Stimulated activated CD8-positive, alpha-beta memory T cell treated with anti-CD3 and anti-CD28 coated beads, Interleukin-12 subunit alpha, Interleukin-12 subunit beta, amount 100 ng/mL, for 24 hours (primary cell): ENCODE data around the gene ZNF384.
"Not testable (repeated sequence)": the region's sequence is repeated elsewhere in the genome, so short reads cannot be mapped to it uniquely, and the experiment has no call there.

Source experiments
- DNase-seq: peaks from one replicate; pipeline ENCODE4 v3.0.0-alpha.2; 2020; ENCODE audit errors: extremely low read depth

ZNF384 gene

DNA sequence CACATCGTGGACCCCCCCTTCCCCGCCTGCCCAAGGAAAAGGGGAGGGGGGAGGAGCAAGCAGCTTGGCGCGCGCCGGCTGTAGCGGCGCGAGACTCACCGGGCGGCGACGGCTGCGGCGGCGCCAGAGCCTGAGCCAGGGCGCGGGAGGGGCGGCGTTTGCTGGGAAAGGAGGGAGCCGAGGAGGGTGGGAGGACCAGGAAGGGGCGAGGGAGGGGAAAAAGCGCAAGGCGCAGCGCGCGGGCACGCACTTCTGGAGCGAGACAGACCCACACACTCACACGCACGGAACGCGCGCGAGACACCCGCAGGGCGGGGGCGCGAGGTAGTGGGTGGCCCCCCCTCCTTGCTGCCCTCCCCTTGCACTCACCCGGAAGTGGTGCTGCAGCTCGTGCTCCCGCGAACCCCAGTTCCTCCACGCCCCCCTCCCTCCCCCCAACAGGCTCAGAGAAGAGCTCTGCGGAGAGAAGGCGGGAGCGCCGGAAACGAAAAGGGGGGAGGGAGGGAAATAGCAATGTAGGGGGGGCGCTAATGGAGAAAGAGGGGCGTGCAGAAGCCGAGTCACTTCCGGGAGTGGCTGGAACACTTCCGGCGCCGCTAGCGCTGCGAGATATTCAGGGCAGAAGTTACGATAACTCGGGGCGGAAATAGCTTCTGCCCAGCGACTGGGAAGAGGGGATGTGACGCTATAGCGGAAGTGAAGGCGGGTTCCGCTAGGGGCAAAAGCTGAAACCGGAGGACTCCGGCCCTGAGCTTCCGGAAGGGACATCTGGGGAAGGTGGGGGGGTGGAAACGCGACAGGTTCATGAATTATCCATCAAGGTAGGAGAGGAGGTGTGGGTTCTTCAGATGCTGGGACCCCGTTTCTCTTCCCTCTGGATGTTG, at the start of gene ZNF384:
Gene ZNF384 (minus strand): TSS at position 377 of the 884 bp plus-strand sequence. CDS start 9,855 bp downstream, outside the sequence.
- DNase-seq, result peak; percentile 88

DNA sequence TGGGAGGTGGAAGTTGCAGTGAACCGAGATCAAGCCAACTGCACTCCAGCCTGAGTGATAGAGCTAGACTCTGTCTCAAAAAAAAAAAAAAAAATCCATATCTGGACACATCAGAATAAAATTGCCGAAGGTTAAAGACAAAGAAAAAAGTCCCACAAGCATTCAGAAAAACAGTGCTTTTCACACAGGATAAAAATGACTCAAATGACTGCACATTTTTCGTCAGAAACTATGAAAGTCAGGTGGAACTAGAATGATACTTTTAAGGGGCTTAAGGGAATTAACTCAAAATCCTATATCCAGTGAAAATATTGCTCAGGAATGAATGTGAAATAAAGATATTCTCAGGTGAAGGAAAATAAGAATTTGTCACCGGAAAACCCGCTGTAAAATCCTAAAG, 47.6 kb upstream of the ZNF384 start:
- DNase-seq, result no peak

DNA sequence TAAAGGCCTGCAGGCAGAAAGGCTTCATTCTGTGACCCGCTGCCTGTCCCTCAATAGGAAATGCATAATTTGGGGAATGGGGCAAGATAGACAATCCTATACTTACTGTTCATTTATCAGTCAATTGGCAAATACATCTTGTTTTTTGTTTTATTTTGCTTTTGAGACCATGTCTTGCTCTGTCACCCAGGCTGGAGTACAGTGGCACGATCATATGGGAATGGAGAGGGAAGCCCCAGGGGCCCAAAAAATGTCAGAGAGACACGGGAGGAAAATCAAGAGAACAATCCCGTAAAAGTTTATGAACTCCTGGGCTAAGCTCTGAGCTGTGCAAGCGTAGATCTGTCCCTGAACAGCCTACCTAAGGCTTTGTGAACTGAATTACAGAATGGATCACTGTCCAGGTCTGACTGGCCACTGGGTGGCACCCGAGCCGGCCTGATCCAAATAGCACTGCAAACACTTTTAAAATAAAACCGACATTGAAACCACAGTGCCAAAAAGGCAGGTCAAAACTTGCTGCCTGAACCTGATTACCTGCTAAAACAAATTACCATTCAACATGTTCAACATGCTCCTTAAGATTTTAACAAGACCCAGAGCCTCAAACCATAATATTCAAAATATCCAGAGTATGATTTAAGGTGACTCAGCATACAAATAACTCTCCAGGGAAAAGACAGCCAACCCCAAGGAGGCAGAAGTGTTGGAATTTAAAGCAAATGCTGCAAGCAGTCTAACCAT, 46.4 kb upstream of the ZNF384 start:
- no peak for DNase-seq

DNA sequence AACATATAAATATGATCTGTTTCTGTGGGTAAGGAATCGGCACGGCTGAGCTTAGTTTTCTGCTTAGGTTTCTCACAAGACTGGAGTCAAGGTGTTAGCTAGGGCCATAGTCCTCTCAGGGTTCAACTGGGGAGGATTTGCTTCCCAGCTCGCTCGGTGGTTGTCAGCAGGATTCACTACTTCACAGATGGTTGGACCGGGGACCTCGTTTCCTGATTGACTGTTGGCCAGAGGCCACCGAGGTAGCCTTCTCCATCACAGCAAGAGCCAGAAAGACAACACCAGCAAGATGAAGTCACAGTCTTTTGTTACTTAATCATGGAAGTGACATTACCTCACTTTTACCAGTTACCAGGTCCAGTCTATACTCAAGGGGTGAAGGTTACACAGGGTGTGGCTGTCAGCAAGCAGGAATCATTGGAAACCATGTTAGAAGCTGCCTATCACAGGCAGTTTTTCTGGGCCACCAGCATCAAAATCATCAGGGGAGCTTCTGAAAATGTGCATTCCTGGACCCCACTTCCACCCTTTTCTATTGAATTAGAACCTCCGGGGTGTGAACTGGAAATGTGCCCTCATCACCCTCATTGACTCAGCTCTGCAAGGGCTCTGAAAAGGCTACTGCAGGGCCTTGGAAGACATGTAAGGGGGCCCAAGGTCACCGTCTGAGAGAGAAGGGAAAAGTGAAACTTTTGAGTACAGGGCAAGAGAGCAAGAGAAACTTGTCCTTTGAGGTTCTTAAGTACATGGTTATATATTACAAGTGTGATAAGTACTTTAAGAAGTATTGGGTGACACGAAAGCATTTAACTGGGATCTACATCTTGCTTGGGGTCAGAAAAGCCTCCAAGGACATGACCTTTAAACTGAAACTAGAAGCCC, 45.6 kb upstream of the ZNF384 start:
- DNase-seq, result no peak

DNA sequence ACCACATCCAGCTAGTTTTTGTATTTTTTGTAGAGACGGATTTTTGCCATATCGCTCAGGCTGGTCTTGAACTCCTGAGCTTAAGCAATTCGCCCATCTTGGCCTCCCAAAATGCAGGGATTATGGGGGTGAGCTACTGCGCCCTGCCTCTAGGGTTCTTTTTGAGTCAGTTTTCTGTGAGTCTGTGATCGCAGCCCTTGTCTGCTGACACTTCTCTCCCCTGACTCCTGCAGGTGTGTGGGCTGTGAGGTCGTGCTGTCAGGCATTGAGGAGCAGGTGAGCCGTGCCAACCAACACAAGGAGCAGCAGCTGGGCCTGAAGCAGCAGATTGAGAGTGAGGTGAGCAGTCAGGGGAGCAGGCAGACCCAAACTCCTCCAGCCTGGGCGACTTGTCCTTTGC, 41.0 kb upstream of the ZNF384 start:
- no peak for DNase-seq

DNA sequence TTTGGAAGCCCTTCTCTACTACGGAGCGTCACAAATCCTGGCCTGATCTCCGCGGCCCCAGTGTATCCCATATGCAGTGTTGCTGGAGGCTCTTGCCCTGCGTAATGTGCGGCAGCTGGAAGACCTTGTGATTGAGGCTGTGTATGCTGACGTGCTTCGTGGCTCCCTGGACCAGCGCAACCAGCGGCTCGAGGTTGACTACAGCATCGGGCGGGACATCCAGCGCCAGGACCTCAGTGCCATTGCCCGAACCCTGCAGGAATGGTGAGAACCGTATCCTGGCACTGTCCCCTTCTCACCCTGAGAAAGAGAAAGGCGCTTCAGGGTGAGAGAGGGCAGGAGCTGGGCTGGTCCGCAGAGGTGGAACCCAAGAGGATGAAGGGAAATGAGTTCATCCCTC, 40.0 kb upstream of the ZNF384 start:
- DNase-seq, result no peak

DNA sequence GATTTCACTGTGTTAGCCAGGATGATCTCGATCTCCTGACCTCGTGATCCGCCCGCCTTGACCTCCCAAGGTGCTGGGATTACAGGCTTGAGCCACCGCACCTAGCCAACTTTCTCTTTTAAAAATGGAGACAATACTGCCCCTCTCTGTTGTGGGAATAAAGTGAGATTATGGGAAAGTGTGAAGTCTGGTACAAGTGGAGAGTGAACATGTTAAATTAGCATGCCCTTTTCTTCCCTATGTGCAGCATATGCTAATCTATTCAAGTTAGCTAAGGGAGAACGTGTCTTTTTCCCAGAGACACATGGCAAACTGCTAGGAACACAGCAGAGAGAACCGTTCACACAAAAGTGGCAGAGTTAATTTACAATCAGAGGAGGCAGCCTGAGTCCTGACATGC, 36.2 kb upstream of the ZNF384 start:
- DNase-seq, result no peak

DNA sequence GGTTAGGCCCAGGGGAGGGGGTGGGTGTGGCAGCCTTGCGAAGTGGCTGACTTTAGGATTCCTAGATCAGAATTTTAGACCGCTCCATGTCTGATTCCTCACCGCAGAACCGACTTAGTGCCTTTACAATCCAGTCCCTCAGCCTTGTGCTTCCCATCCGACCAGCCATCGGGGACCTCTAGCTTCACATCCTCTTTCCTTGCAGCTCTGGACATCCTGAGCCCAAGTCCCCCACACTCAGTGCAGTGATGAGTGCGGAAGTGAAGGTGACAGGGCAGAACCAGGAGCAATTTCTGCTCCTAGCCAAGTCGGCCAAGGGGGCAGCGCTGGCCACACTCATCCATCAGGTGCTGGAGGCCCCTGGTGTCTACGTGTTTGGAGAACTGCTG, 35.2 kb upstream of the ZNF384 start:
- no peak for DNase-seq

DNA sequence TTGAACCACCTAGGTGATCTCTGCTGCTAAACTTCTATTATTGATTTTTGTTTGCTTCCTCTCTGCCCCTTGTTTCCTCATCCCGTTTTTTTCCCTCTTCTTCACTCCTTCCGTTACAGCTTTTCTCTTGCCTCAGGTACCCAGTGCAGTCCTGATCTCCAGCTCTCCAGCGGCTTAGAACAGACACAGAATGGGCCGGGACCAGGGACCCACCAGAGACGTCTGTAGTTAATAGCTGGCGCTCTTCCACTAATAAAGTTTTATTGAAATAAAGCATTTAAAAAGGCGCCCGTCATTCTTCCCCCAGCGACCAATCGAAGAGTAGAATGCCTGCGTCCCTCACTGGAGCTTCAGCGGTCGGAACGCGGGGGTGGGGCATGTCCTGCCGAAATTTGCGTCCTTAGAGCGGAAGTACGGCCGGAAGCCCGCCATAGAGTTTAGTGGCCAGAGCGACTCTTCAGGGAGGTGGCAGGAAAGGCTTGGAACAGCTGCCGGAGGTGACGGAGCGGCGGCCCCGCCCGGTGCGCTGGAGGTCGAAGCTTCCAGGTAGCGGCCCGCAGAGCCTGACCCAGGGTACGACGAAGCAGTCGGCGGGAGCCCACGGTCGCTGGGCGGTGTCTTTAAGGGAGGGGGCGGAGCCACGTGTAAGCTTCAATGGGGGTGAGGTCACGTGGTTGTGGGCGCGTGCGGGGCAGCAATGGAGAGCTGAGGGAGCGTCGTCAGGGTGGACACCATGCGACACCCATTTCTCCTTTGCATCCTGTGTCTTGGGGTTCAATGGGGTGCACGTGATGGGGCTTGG, 34.6 kb upstream of the ZNF384 start, which contains the start of gene COPS7A:
Gene COPS7A (plus strand): TSS at position 440 of the 802 bp plus-strand sequence. CDS start 611 bp downstream, outside the sequence.
- DNase-seq, result peak; percentile 97

DNA sequence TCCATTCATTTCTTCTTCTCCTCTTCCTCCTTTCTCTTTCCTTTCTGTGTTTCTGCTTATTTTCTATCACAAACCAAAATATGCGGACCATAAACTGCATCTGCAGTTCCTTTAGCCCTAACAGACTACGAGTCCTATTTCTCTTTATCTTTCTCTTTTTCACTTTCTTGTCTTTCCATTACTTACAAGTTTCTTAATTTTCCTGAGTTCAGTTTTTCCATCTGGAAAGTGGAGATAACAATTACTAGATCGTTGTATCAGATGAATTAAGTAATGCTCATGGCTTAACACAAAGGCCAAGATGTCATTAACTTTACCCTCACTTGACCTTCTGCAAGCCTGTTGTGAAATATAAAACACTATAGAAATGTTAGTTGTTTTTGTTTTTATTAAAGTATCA, 33.7 kb upstream of the ZNF384 start:
- no peak for DNase-seq

DNA sequence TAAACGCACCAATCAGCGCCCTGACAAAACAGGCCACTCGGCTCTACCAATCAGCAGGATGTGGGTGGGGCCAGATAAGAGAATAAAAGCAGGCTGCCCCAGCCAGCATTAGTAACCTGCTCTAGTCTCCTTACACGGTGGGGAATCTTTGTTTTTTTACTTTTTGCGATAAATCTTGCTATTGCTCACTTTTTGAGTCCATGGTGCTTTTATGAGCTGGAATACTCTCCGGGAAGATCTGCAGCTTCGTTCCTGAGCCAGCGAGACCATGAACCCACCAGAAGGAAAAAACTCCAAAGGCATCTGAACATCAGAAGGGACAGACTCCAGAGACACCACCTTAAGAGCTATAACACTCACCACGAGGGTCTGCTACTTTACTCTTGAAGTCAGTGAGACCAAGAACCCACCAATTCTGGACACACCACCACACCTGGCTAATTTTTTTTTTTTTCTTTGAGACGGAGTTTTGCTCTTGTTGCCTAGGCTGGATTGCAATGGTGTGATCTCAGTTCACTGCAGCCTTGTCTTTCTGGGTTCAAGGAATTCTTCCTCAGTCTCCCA, 27.8 kb upstream of the ZNF384 start:
- DNase-seq, result no peak

DNA sequence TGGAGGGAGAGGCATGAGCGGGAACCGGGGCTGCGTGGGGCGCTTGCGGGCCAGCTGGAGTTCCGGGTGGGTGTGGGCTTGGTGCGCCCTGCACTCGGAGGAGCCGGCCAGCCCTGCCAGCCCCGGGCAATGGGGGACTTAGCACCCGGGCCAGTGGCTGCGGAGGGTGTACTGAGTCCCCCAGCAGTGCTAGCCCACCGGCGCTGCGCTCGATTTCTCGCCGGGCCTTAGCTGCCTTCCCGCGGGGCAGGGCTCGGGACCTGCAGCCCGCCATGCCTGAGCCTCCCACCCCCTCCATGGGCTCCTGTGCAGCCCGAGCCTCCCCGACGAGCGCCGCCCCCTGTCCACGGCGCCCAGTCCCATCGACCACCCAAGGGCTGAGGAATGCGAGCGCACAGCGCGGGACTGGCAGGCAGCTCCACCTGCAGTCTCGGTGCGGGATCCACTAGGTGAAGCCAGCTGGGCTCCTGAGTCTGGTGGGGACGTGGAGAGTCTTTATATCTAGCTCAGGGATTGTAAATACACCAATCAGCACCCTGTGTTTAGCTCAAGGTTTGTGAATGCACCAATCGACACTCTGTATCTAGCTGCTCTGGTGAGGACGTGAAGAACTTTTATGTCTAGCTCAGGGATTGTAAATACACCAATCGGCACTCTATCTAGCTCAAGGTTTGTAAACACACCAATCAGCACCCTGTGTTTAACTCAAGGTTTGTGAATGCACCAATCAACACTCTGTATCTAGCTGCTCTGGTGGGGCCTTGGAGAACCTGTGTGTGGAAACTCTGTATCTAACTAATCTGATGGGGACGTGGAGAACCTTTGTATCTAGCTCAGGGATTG, 27.1 kb upstream of the ZNF384 start:
- not testable (repeated sequence) for DNase-seq

DNA sequence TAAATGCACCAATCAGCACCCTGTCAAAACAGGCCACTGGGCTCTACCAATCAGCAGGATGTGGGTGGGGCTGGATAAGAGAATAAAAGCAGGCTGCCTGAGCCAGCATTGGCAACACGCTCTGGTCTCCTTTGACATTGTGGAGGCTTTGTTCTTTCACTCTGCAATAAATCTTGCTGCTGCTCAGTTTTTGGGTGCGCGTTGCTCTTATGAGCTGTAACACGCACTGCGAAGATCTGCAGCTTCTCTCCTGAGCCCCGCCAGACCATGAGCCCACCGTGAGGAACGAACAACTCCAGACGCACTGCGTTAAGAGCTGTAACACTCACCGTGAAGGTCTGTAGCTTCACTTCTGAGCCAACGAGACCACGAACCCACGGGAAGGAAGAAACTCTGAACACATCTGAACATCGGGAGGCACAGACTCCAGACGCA, 19.8 kb upstream of the ZNF384 start:
- no peak for DNase-seq

DNA sequence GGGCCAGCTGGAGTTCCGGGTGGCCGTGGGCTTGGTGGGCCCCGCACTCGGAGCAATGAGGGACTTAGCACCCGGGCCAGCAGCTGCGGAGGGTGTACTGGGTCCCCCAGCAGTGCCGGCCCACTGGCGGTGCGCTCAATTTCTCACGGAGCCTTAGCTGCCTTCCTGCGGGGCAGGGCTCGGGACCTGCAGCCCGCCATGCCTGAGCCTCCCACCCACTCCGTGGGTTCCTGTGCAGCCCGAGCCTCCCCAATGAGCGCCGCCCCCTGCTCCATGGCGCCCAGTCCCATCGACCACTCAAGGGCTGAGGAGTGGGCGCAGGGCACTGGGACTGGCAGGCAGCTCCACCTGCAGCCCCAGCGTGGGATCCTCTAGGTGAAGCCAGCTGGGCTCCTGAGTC, 19.2 kb upstream of the ZNF384 start:
- DNase-seq, result not testable (repeated sequence)

DNA sequence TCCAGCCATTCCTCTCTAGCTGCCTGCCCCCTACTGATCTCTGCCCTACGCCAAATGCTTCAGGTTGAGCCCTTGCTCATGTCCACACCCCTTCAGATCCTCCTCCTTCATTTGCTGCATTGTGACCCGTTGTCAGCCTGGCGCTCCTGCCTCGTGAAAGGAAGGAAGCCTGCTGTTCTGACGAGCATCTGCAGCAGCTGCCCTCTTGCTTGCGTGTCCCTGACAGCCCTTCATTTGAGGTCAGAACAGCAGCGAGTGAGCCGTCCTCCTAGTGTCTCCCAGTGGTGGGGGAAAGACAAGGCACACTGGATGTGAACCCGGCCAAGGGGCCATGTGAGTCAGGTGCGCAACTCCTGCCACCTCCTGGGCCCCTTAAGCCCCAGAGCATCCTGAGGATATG, 14.5 kb upstream of the ZNF384 start:
- DNase-seq, result no peak

DNA sequence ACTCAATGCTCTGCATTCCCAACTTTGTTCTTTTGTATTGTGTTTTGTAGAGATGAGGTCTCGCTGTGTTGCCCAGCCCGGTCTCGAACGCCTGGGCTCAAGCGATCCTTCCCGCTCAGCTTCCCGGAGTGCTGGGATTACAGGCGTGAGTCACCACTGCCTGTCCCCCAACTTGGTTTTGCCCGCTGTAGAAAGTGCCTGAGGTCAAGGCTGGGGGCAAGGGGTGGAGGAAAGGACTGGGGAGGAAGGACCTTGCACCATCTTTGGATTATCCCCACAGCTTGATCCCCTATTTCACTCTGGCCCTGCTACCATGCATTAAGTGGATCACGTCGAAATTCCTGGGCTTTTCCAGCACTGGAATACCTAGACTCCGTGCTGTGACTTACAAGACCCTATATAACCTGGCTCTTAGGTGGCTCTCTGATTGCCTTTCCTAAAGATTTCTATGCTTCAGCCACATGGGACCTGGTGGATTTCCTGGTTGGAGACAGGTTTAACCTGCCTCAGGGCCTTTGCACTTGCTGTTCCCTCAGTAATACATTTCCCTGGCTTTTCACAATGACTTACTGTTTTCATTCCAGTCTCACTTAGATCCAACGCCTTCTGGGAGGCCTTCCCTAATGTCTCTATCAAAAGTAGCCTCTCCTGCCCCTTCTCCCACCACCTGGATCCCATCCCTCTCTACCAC, 12.0 kb upstream of the ZNF384 start:
- DNase-seq, result no peak

DNA sequence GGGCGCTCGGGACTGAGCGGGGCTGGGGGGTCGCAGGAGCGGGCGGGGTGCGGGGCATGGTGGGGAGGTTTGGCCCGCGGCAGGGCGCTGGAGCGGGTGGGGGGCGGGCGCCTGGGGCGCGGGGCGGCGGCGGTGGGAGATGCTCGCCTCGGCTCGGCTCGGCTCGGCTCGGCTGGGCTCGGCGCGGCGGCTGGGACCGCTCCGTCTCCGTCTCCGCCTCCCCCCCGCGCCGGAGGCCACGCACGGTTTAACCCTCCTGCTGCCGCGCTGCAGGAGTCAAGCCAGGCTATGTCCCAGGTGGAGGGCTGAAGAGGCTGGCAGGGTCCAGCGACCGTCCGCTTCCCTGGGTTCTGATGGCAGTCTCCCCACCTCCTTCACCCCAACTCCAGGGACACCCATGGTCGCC, 11.5 kb upstream of the ZNF384 start, which contains the start of gene PIANP:
Gene PIANP (minus strand): TSS at position 170 of the 406 bp plus-strand sequence. CDS start 2,754 bp downstream, outside the sequence.
- no peak for DNase-seq

DNA sequence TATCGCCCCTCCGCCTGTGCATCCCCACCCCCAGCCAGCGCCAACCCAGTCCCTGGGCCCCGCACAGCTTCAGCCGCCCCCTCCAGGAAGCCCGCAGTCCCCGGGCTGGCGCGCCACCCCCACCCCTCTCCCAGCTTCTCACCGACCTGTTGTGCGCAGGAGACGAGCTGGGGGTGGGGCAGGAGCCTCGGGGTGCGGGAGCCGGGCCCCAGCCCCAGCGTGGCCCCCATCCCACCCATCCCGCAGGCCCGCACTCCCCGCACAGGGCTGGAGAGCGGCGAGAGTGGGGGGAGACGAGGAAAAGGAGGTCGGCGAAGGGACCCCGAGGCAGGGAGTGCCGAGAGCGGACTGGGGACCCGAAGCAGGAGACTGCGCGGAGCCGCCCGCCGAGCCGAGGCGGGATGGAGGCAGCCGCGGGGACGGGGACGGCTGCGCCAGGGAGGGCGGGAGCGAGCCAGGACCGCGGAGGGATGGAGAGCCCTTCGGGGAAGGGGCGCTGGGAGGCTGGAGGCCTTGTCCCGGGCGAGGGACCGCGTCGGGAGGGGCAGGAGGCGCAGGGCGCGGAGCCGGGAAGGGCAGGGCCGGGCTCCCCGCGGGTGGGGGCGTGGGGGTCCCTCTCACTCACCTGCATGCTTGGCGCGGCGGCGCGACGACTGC, 10.9 kb upstream of the ZNF384 start:
- no peak for DNase-seq
